ENCODE data around the gene LLGL1. TPM values are rescaled to one million over a fixed set of nuclear protein-coding genes. Genes with fewer than 3 reads are reported as not detected.
"Not testable (repeated sequence)": the region's sequence is repeated elsewhere in the genome, so short reads cannot be mapped to it uniquely, and the experiment has no call there.

The LLGL1 gene
- total RNA-seq, 2 donors from 2014 or later, result 13.9 to 16.2 TPM

DNA sequence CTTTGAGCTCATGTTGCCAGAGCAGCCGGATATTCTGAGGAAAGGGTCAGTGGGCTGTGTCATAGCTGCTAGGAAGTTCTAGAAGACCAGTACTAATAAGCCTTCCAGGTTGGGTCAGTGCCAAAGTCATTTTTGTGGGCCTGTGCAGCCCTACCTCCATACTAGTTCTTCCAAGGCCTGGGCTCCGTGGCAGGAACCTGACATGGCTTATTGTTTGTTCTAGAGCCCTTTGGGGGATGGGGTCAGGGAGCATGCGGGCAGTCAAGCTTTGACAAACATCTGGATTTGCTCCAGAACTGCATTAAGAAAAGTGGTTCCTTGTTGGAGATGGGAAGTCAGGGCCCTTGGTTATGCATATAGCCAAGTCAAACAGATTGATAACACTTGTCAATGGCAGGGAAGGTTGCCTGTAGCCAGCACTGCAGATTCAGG is 34.2 kb upstream of the LLGL1 start:
- intact Hi-C loops (cut with DNase I), result no loop called here
- no peak for DNase-seq (ENCODE audit: low spot score)

DNA sequence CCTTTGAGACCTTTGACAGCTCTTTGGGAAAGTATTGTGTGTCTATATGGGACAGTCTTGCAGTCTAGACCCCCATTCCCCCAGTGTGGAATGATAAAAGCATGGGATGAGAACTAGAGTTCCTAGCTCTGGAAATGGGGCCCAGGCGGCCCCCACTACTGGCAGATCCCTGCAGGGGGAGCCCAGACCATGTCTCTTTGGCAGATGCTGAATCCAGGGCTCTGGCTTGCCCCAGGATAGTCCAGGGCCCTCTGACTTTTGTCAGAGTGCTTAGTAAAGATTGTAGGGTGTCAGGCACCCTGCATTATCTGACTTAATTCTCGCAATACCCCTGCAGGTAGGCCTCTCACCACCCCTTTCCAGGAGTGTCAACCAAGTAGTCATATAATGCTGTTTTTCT is 33.5 kb upstream of the LLGL1 start:
- no peak for DNase-seq (ENCODE audit: low spot score)
- intact Hi-C loops (cut with DNase I), result no loop called here

DNA sequence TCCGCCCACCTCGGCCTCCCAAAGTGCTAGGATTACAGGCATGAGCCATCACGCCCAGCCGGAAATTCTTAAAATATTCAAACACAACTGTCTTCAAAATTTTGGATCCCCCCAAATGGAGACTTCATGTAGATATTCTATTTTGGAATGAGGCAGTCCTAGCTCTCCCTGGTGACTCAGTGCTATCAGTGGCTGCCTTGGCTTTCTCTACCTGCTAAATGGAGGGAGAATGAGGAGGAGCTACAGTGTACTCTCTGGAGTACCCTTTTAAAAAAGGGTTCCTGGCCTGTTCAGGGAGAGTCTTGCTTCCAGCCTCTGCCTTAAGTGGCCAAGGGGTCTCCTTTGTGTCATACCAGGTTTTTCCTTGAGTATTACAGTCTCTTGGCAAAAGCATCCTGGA is 31.0 kb upstream of the LLGL1 start:
- intact Hi-C loops (cut with DNase I), result no loop called here
- no peak for DNase-seq (ENCODE audit: low spot score)

DNA sequence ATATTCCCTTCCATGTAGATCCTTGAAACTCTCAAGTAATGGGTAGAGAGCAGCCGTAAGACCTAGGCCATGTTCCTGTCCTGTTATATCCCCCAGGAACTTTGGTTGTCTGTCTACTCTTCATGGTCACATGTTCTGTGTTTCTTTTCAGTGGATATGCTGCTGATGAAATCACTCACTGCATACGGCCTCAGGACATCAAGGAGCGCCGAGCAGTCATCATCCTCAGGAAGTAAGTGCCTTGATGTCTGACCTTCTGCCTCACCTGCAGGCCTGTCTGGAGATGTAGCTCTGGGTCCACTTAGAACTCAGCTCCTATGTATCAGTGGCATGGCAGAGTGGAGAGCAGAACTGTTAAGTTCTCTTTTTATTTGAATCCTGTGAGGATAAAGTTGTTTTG is 30.6 kb upstream of the LLGL1 start:
- DNase-seq (ENCODE audit: low spot score), result no peak
- intact Hi-C loops (cut with DNase I), result no loop called here

DNA sequence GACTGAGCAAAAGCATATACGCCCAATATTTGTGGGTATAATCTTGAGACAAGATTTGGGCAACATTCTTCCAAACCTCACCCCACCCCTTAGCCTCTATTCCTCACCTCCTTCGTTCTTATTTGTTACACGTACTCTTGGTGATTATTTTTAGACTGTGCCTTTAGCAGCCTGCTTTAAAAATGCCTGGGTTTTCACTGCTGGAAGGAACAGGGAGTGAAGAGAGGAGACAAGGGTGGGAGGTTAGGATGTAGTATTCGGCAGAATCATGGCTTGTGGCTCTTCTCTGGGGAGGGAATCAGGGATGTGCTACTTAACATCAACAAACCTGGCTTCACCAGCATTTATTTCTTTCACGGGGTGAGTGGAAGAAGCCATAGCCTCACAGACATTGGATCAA is 30.2 kb upstream of the LLGL1 start:
- intact Hi-C loops (cut with DNase I), result no loop called here
- DNase-seq (ENCODE audit: low spot score), result no peak

DNA sequence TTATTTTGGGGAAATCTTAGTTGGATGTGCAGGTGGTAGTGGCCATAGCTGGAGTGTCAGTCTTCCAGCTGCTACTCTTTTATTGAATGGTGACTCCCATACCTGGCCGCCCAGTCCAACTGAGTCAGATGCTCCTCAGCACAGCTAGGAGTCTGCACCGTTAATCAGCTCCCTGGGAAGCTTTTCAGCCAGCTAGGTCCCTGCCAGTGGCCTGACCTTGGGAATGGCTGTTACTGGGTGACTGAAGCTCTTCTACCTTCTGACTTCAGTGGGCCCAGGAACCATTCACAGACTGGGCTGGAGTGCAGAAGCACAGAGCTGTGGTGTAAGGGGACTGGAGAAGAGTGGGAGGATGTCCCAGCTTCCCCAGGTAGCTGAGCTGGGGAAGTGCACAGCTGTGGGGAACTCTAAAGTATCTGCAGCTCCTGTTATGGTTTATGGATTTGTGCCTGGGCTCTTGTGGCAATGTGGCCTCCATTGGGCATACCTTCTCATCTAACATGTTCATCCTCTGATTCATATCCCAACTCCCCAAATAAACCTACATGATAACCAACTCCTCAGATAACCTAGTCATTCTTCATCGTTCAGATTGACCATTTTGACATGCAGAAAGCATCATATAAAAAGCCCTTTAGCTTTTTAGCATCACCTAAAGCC is 27.8 kb upstream of the LLGL1 start:
- intact Hi-C loops (cut with DNase I), result no loop called here
- no peak for DNase-seq (ENCODE audit: low spot score)

DNA sequence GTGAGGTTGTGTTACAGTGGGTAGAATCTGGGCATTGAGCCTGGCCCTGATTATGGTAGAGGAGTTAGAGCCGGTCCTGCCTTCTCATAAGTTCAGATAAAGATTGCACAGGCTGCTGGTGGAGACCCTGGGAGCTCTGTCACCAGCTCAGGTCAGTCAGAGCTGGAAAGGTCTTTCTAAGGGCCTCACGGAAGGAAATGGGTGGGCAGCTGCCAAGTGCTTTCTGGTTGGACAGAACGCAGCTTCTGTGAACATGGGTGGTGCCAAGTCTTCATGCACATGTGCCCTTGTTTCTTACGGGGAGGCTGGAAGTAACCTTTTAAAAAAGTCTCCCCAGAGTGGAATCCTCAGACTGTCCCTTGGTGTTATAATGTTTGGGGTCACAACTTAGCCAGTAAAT is 26.9 kb upstream of the LLGL1 start:
- intact Hi-C loops (cut with DNase I), result no loop called here
- DNase-seq (ENCODE audit: low spot score), result no peak

DNA sequence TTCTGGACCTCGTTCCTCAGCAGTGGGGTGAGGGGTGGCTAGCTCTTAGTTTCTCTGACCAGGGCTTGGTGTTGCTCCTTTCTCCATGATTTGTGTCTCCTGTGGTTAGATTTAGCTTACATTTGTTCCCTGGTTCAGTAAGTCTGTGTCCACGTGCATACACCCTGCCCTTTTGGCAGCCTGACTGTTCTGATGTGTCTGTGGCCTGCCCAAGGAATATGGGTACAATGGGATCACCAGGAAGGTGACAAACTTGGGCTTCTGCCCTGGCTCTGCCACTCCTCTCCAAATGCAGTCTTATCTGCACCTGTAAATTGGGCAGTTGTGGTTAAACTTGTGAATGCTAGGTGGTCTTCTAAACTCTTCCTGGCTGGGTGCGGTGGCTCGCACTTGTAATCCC is 24.3 kb upstream of the LLGL1 start:
- intact Hi-C loops (cut with DNase I), result loop anchor here in 1 of 2 donors (10.0 kb wide), 1 partner anchor 1954 kb away; no protein-coding TSS in a partner anchor
- DNase-seq (ENCODE audit: low spot score), result no peak

DNA sequence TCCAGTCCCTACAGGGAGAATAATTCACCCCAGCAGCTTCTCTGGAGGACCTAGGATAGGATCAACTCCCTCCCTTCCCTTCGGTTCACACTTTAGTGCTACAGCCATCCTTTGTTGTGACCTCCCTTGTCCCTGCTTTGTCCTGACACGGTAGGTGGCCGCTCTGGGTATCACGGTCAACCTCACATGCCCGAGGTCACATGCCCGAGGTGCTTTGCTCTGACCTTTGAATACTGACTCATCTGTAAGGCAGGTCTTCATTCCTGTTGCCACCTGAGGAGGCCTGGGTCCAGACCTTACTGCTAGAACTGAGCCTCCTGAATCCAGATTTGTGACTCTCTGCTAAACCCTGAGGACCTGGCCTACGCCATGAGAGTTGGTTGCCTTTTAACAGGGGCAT is 22.1 kb upstream of the LLGL1 start:
- intact Hi-C loops (cut with DNase I), result loop anchor here in 1 of 2 donors (10.0 kb wide), 1 partner anchor 1951 kb away; no protein-coding TSS in a partner anchor
- DNase-seq (ENCODE audit: low spot score), result no peak

DNA sequence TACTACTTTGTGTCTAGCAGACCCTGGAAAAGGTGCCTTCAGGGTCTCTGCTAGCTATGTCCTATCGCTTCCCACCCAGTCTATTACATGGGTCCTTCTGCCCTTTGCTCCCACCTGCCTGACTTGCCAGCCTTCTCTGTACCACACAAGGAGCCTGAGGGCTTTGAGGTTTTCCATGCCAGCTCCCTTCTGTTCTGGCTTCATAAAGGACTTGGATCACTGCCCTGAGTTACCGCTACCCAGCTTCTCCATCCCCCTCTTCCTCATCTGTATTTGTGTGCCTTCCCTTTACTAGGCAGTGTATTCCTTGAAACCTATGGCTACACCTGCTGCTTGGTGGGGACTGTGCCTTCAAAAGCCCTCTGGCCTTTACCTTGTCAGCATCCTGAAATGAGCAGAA is 19.6 kb upstream of the LLGL1 start:
- intact Hi-C loops (cut with DNase I), result loop anchor here in 1 of 2 donors (10.0 kb wide), 1 partner anchor 1949 kb away; no protein-coding TSS in a partner anchor
- no peak for DNase-seq (ENCODE audit: low spot score)

DNA sequence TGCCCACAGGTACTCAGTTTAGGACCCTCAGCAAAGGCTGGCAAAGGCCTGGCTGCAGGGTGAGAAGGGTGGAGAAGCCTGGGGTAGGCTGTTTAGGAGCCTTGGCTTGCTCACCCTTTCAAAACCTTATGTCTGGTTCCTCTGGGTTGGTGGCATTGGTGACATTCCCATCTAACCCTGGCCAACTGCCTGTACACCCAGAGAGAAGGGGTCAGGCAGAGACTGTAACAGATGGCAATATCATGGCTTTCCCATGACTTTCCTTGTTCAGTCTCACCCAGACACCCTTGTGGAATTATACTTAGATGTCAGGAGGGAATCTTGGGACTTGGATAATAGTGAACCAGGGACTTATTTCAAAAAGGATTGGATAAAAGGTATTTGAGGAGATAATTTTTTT is 18.5 kb upstream of the LLGL1 start:
- intact Hi-C loops (cut with DNase I), result loop anchor here in 1 of 2 donors (10.0 kb wide), 1 partner anchor 1948 kb away; no protein-coding TSS in a partner anchor
- no peak for DNase-seq (ENCODE audit: low spot score)

DNA sequence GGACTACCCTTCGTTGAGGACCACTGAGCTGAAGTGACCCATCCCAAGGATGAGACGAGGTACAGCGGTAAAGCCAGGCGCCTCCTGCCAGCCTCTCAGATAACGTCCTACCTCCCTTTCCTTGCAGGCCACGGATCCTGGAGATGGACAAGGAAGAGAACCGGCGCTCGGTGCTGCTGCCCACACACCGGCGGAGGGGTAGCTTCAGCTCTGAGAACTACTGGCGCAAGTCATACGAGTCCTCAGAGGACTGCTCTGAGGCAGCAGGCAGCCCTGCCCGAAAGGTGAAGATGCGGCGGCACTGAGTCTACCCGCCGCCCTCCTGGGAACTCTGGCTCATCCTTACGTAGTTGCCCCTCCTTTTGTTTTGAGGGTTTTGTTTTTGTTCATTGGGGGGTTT is 17.3 kb upstream of the LLGL1 start:
- intact Hi-C loops (cut with DNase I), result loop anchor here in 1 of 2 donors (10.0 kb wide), 1 partner anchor 1947 kb away; no protein-coding TSS in a partner anchor
- no peak for DNase-seq (ENCODE audit: low spot score)

DNA sequence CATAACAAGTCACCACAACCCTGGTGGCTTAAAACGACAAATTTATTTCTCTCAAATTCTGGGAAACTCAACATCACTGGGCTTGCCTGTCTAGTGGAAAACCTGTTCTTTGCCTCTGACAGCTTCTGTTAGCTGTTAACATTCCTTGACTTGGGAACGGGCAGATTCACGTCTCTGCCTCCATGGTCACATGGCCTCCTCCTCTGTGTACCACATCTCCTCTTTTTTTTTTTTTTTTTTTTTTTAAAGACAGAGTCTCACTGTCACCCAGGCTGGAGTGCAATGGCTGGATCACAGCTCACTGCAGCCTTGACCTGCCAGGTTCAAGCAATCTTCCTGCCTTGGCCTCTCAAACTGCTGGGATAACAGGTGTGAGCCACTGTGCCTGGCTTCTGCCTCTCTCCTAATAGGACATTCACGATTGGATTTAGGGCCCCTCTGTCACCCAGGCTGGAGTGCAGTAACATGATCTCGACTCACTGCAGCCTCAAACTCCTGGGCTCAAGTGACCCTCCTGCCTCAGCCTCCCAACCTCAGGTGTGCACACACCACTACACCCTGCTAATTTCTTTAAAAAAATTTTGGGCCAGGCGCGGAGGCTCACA is 11.7 kb upstream of the LLGL1 start:
- DNase-seq (ENCODE audit: low spot score), result no peak
- intact Hi-C loops (cut with DNase I), result loop anchor here (1.0 to 10.0 kb wide), 2 partner anchors 20 to 69 kb away; no protein-coding TSS in a partner anchor

DNA sequence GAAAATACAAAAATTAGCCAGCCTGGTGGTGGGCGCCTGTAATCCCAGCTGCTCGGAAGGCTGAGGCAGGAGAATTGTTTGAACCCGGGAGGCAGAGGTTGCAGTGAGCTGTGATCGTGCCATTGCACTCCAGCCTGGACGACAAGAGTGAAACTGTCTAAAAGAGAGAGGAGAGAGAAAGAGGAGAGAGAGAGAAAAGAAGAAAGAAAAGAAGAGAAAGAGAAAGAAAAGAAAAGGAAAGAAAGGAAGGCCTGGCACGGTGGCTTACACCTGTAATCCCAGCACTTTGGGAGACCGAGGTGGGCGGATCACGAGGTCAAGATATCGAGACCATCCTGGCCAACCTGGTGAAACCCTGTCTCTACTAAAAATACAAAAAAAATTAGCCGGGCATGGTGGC is 8.5 kb upstream of the LLGL1 start:
- intact Hi-C loops (cut with DNase I), result loop anchor here (2.0 to 10.0 kb wide), 2 partner anchors 72 to 80 kb away; no protein-coding TSS in a partner anchor
- DNase-seq (ENCODE audit: low spot score), result not testable (repeated sequence)

DNA sequence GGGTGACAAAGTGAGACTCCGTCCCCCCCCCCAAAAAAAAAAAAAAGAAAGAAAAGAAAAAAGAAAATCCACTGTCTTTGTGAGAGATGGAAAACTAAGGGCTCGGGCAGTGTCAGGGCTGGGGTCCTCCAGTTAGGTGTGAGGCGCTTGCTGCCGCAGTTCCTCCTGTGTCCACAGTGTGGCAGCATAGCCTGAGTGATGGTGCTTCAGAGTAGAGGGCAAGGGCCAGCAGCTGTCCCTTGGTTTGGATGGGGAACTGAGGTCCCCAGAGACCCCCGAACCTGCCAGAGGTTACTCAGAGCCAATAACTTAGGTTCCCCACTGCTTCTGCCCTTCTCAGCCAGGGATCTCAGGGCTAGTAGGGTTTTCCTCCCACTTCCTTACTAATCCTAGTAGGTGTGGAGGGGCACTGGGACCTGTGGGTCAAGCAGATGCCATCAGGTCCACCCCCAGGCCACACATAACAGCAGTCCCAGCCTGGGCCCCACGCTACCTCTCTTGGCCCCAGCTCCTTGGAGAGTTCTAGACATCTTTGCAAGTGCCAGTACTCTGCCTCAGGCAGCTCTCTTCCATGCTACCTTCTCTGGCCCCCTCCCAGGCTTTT is 7.9 kb upstream of the LLGL1 start:
- peak; percentile 89 for DNase-seq (ENCODE audit: low spot score)
- intact Hi-C loops (cut with DNase I), result loop anchor here (2.0 to 10.0 kb wide), 2 partner anchors 73 to 81 kb away; no protein-coding TSS in a partner anchor

DNA sequence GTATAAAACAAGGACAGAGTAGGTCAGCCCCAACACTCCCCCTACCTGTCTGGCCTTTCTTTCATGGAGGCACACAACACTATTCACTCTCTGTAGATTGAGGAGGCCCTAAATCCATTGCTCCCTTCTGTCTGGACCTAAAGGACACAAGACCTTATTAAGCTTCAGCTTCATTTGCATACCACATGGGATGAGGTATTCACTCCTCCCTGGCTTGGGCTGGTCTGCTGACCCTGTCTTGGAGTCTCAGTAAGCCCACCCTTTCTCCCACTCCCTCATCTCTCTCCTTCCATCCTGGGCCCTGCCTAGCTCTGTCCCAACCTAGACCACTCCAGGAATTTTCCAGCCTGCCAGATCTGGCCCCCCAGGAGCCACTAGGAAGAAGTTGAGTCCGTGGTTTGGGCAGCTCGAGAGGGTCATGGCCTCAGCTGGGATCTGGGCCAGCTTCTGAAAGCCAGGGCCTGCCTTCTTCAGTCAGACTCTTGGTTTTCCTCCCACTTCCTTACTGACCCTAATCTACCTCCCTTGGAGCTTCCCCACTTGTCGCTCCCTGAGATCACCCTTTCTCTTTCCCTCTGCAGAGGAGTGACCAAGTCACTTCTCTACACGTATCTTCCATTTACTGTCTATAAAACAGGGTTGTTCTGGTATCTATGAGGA is 6.5 kb upstream of the LLGL1 start:
- no peak for DNase-seq (ENCODE audit: low spot score)
- intact Hi-C loops (cut with DNase I), result loop anchor here in 1 of 2 donors (10.0 kb wide), 1 partner anchor 74 kb away; no protein-coding TSS in a partner anchor

DNA sequence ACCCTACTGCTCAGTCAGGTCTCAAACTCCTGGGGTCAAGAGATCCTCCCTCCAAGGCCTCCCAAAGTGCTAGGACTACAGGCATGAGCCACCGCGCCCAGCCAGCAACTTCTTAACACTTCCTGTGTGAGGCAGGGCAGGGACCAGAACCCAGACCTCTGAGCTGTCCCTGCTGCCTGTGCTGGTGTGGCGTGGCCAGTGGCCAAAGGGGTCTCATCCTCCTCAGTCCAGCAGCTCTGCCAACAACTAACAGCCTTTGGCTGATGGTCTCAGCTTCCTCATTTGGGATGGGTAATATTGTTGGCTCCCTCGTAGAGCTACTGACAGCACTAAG is 1.4 kb upstream of the LLGL1 start:
- intact Hi-C loops (cut with DNase I), result no loop called here
- DNase-seq (ENCODE audit: low spot score), result no peak

DNA sequence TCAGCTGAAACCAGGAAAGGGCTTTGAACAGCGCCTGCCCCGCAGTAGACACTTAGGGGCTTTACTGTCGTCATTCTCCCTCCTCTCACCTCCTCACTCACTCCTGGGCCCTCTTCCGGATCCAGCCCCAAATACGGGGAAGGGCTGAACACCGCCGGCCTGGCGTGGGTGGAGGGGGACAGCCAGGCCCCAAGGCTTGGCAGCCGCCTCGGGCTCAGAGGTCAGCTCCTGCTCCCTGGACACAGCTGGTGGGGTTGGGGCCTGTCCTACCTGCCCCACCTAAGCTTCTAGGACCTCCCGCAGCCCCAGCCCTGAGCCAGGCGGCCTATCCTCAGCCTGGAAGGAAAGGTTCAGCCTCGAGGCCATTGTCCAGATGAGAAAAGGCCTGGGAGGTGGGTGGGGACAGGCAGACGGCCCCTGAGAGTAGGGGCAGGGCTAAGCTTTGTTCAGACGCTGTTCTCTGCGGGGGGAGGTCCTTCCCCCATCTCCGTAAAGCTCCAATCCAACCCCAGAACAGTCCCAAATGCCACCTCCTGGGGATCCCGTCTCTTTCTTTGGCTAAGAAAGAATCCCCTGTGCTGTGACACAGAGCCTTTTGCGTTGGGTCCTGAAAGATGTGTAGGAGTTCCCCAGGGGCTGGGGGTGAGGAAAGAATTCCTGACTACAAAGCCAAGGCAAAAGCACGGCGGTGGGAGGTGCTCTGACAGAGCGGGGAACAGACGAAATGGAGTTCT is 881 bp upstream of the LLGL1 start:
- intact Hi-C loops (cut with DNase I), result no loop called here
- no peak for DNase-seq (ENCODE audit: low spot score)

DNA sequence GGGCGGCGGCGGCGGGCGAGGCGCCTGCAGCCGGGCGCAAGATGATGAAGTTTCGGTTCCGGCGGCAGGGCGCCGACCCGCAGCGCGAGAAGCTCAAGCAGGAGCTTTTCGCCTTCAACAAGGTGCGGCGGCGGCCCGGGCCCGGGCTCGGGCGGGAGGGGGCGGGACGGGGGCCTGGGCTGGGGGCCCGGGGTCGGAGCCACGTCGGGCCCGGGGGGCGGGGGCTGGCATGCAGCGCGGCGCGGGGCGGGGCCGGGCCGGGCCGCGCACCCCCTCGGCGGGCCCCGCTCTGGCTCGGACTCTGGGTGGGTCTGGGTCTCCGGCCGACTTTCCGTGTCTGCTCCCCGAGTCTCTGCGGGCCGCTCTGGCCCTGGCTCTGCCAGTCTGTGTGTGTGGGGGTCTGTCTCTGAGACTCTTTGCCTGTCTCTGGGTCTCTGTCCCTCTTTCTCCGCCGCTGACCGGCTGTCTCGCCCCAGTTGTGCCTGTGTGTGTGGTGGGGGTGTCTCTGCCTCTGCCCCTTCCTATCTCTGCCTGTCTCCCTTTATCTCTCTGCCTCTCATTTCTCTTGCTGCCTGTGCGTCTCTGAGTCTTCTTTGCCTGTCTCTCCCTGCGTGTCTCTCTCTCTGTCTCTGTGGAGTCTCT is 328 bp downstream of the LLGL1 start:
- intact Hi-C loops (cut with DNase I), result loop anchor here in 1 of 2 donors (1.0 kb wide), 1 partner anchor 30 kb away; no protein-coding TSS in a partner anchor

More for the DNA sequence above, 328 bp downstream of the LLGL1 start:
- DNase-seq (ENCODE audit: low spot score), result no peak
